GM18520 (cell line): ENCODE data around the gene C19orf47.

Experiments used
- ATAC-seq: cut with Tn5 transposase; IDR thresholded peaks from one replicate; pipeline ENCODE4 v1.9.1; 2021; ENCODE audit not compliant: unreplicated experiment

Gene C19orf47

DNA sequence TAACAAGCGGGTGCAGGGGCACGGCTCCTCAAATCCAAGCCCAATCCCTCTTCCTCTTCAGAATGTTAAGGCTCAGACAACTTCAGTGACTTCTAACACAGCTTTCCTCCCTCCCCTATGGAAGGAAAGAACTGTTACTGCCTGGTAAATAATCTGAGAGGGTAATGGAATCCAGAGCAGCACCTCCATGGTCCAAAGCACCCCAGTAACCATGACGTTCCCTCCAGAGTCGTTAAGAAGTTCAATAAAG is 64.0 kb downstream of the C19orf47 start:
- no peak for ATAC-seq

DNA sequence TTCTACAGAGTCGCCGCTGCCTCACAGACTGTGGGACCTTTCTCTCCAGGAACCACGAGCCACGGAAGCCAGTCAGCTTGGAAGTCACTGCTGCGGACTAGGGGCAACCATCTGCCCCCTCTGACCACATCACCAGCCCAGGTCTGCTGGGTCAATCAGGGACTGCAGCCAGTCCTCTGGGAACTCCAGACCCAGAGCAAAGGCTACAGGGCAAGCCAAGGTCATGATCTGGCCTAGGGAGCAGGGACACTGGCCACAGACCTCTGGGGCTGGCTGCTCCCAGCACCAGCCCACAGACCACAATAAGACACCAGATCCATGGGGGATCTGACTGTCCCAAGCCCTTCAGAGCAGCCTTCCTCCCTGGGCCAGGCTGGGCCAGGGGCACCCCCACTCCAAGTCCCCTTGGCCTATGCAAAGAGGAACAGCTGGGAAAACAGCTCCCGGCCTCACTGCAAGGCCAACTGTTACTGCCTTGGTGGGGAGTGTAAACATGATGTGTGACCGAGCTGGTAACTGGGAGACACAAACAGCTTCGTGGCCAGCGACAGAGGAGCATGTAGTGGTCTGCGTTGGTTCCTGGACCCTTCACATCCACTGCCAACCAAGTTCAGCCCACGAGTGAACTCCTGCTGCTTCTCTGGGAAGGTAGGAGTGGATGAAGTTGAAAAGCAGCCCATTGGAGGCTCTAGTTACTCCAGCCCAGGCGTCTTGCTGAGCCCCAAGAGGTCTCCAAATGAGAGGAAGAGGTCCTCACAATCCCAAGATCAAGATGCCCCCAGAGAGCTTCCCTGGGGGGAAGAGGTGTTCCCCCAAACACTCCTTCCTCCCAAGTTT is 64.6 kb downstream of the C19orf47 start:
- ATAC-seq, result no peak

DNA sequence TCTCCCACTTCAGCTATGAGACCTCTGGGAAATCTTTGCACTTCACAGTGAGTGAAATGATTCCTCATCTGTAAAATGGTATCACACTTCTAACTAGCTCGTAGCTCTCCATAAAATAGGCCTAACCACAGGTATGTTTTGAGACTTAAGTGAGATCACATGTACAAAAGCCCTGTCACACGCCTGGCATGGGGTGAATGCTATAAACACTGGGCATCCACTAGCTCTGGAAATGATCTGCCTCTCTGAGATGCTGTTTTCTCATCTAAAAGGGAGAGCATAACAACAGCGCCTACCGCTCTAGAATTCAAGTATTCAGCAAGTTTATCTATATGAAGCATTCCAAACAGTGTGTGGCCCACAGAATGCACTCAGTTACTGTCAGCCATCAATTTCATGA is 65.3 kb downstream of the C19orf47 start:
- ATAC-seq, result no peak

DNA sequence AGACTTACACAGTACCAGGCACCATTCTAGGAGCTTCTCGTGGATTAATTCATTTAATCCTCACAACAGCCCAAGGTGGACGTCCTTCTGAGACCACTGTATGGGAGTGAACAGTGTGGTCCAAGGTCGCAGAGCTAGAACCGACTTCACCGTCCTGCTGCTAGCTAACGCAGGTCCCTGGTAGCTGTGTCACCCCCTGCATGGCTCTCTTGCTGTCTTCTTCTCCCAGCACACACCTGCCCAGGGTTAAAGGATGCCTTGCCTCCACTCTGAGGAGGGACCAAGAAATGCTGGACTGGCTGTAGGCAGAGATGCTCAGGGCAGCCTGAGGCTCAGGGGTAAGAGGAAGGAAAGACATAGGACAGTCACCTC is 66.0 kb downstream of the C19orf47 start:
- no peak for ATAC-seq

GRCh38 chr19:40281381-40282208 is 66.6 kb downstream of the C19orf47 start:
- no peak for ATAC-seq

- no peak for ATAC-seq
Observed at GRCh38 chr19:40280608-40281221, 67.5 kb downstream of the C19orf47 start.

- ATAC-seq, result peak; percentile 25
Observed at GRCh38 chr19:40279761-40280607, 68.2 kb downstream of the C19orf47 start.

GRCh38 chr19:40279120-40279551 is 69.1 kb downstream of the C19orf47 start:
- ATAC-seq, result no peak

GRCh38 chr19:40278361-40279035 is 69.7 kb downstream of the C19orf47 start:
- ATAC-seq, result no peak

DNA sequence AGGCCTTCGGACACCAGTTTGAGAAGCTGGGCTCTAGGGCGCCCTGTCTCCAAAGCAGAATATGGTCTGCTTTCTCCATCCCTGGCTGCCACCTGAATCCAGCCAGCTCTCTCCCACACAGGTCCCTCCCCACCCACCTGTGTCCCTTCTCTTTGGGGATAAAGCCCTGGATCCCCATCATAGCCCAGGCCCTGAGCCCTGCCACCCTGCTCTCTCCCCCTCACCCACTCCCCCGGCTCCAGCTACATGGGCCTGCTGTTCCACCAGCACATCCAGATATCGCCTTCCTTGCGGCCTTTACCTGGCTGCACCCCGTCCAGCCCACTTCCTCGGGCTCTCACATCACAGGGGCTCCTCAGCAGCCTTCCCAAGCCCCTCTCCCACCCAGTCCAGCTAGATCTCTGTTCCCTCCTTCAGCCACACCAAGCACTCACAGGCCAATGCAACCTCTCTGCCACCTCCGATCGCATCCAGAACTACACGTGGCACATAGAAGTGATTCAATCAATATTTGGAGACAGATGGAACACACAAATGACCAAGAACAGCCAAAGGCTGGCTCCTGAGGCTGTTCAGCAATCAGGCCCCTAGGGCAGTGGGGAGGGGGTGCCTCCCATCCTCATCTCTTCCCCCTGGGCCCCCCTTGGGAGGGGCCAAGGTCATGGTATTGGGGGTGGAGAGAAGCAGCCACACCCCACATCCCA is 70.7 kb downstream of the C19orf47 start:
- no peak for ATAC-seq

- ATAC-seq, result no peak
Observed at GRCh38 chr19:40274585-40275544, 73.3 kb downstream of the C19orf47 start.

GRCh38 chr19:40273469-40274360 is 74.5 kb downstream of the C19orf47 start:
- ATAC-seq, result no peak

DNA sequence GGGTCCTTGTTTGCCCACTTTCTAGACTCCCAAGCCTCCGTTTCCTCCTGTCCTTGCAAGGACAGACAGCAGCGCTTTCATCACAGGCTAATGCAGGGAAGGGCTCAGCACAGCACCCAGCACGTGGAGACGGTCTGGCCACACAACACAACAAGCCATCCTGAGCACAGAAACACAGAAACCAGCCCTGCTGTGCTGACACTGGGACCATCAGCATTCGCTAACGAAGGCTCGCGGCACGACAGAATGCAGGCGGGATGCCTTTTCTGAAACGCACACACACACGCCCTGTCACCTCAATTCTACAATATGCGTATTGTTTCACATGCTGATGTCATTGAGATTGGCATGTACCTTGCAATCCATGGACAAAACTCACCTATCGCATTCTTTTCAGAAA is 75.9 kb downstream of the C19orf47 start:
- no peak for ATAC-seq

GRCh38 chr19:40271706-40272105 is 76.5 kb downstream of the C19orf47 start:
- ATAC-seq, result no peak

DNA sequence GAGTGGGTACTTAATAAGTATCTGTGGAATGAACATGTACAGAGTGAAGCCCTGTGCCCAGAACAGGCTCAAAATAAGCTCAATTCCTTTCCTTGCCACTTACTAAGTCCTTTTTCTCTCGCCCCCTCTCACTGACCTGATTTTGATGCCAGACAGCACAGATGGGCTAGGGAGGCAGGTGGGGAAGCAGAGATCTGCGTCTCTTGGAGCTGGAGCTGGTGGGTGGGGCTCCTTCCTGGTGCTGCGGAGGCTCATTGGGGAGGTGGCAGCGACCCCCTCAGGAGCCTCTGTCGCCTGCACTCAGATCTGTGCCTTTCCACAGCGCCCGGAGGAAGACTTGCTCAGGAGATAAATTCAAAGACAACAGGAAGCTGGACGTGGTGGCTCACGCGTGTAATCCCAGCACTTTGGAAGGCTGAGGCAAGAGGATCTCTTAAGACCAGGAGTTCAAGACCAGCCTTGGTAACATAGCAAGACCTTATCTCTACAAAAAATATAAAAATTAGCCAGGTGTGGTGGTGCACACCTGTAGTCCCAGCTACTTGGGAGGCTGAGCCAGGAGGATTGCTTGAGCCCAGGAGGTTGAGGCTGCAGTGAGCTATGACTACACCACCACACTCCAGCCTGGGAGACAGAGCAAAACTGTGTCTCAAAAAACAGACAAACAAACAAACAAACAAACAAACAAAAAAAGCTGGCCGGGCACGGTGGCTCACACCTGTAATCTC is 77.7 kb downstream of the C19orf47 start:
- no peak for ATAC-seq
